Measurements from ENCODE around the gene CPSF2. TPM values are rescaled to one million over a fixed set of nuclear protein-coding genes. Genes with fewer than 3 reads are reported as not detected.

The CPSF2 gene
- polyA plus RNA-seq, 1 experiment: 55.3 TPM

DNA sequence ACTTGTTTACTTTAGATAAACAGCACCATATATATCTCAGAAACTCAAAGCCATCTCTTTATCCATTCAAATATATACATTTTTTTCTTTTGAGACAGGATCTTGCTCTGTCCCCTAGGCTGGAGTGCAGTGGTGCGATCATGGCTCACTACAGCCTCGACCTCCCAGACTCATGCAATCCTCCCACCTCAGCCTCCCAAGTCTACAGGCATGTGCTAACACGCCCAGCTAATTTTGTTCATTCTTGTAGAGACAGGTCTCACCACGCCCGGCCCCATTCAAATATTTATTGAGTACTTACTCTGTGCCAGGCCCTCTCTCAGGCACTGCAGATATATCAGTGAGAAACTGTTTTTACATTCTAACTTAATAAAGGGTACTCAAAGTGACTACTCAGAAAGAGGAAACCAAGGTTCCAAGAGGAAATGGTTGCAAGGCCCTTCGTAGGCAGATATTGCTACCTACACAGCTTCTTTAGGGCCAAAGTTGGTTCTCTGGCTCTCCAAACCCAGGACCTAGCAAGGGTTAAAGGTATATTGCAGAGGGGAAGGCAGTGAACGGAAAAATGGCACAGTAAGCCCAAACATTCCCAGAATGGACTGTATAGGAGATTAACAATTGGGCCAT is 18.3 kb upstream of the CPSF2 start:
- ChIA-PET CTCF (interaction anchor here (0.5 kb wide), 1 partner anchor 240 kb away, joined by 6 read pairs; no protein-coding TSS in a partner anchor), POLR2A (no interaction called here)
- no peaks in the 10 kb centered on the region for H3K9me3 ChIP-seq (ENCODE audit: control insufficient read depth, insufficient read depth, low read length)
- DNase-seq (ENCODE audit: low read depth, low spot score): no peak
- TF ChIP-seq, protein P1, sequence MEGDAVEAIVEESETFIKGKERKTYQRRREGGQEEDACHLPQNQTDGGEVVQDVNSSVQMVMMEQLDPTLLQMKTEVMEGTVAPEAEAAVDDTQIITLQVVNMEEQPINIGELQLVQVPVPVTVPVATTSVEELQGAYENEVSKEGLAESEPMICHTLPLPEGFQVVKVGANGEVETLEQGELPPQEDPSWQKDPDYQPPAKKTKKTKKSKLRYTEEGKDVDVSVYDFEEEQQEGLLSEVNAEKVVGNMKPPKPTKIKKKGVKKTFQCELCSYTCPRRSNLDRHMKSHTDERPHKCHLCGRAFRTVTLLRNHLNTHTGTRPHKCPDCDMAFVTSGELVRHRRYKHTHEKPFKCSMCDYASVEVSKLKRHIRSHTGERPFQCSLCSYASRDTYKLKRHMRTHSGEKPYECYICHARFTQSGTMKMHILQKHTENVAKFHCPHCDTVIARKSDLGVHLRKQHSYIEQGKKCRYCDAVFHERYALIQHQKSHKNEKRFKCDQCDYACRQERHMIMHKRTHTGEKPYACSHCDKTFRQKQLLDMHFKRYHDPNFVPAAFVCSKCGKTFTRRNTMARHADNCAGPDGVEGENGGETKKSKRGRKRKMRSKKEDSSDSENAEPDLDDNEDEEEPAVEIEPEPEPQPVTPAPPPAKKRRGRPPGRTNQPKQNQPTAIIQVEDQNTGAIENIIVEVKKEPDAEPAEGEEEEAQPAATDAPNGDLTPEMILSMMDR (IDR thresholded peaks at IDR 0.05; ENCODE audit: low read depth, low read length): no peak
- H3K27me3 ChIP-seq (ENCODE audit: control insufficient read depth, insufficient read depth, low read length): no peaks in the 10 kb centered on the region
- H3K27ac ChIP-seq (ENCODE audit: low read depth, low read length): no peak overlapping the region
- H3K4me3 ChIP-seq (ENCODE audit: low read depth, low read length): no peak overlapping the region

DNA sequence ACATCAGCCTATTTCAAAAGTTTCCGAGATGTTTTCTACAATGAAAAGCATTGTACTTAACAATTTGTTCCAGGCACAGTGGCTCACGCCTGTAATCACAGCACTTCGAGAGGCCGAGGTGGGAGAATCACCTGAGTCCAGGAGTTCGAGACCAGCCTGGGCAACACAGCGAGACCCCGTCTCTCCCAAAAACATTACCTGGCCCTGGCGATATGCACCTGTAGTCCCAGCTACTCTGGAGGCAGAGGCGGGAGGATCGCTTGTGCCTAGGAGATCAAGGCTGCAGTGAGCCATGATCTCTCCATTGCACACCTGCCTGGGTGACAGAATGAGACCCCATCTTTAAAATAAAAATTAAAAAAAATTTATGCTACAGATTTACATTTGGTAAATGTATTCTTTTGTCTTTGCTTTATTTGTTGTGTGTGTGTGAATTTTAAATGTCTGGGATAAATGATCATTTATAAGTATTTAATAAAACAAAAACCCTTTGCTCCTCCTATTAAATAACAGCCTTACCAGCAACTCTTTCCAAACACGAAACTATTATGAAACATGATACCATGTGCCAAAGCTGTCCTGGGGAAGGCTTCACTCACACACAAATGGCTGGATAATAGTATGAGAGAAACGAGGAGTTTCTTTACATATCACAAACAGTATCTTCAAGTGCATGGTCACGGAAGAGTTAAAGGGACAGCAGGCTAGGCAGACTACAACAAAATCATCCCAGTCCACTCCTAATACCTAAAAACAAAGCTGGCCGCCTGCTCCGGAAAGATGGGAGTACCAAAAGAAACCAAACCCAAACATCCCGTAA is 16.5 kb upstream of the CPSF2 start:
- ChIA-PET POLR2A (interaction anchor here (0.5 to 2.2 kb wide), 6 partner anchors 11 to 65 kb away, joined by 3 to 21 read pairs (median 6); partner anchors contain the start of genes CPSF2, NDUFB1 and TRIP11), CTCF (interaction anchor here (1.1 to 4.4 kb wide), 10 partner anchors 10 to 455 kb away, joined by 3 to 140 read pairs (median 4); partner anchors contain the start of genes CPSF2 and NDUFB1)
- Histone ChIP-seq H3K4me3 (ENCODE audit: low read depth, low read length) (peak overlapping the region; percentile 90), H3K27me3 (ENCODE audit: control insufficient read depth, insufficient read depth, low read length) (no peaks in the 10 kb centered on the region), H3K27ac (ENCODE audit: low read depth, low read length) (peak overlapping the region; percentile 96), H3K9me3 (ENCODE audit: control insufficient read depth, insufficient read depth, low read length) (no peaks in the 10 kb centered on the region)
- TF ChIP-seq, protein P1 (IDR thresholded peaks at IDR 0.05; ENCODE audit: low read depth, low read length): no peak
- no peak for DNase-seq (ENCODE audit: low read depth, low spot score)

DNA sequence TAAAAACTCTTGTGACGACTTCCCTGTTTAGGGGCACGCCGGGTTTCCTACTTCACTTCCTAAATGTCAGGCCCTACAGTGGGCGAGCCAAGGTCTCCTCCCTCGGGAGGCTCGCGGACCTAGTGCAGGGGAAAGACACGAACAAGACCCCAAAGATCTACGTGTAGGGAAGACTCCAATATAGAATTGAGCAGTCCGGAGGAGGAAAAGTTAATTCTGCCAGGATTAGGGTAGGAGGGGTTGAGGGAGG is 16.0 kb upstream of the CPSF2 start:
- Histone ChIP-seq H3K27me3 (ENCODE audit: control insufficient read depth, insufficient read depth, low read length) (no peaks in the 10 kb centered on the region), H3K9me3 (ENCODE audit: control insufficient read depth, insufficient read depth, low read length) (no peaks in the 10 kb centered on the region), H3K4me3 (ENCODE audit: low read depth, low read length) (peak overlapping the region; percentile 90), H3K27ac (ENCODE audit: low read depth, low read length) (peak overlapping the region; percentile 96)
- DNase-seq (ENCODE audit: low read depth, low spot score): no peak
- POLR2A ChIA-PET: interaction anchor here (0.5 to 2.2 kb wide), 6 partner anchors 11 to 66 kb away, joined by 3 to 21 read pairs (median 6); partner anchors contain the start of genes CPSF2, NDUFB1 and TRIP11
- CTCF ChIA-PET: interaction anchor here (0.7 to 4.4 kb wide), 29 partner anchors 8 to 581 kb away, joined by 3 to 140 read pairs (median 4); partner anchors contain the start of genes CPSF2 and NDUFB1
- TF ChIP-seq, protein P1 (IDR thresholded peaks at IDR 0.05; ENCODE audit: low read depth, low read length): no peak

DNA sequence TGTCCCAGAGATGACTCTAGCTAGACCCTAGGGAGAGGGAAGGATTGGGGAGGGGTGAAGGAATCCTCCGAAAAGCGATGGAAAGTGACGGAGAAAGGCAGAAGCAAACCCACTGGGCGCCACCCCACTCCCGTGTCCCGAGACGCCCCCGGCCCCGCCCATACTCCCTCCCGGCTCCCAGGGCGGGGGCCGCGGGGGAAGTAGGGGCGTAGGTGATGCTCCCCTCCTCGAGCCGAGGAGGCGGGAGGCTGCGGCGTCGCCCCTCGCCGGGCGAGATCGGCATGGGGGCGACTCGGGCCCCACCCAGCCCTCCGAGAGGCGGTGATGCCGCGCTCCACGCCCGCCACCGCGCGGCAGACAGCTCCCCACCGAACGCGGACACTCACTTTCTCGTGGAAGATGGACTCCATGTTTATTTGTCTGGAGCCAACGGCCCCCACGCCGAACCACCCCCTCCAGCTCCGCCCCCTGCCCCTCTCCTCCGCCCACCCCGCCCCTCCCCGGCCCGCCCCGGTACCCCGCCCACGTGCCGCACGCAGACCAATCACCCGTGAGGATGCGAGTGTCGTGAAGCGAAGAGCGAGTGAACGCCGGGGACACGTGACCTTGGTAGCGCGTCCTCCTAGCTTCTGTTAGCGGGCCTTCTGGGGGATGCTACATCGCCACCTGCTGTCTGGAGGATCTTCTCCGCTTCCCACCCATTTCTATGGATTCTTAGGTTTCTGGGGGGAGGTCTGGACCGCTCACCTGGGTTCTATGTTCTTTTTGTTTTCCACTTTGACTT is 15.4 kb upstream of the CPSF2 start, which contains the start of gene ATXN3:
Gene ATXN3 (minus strand): TSS at position 440 of the 784 bp plus-strand sequence. CDS start 30 bp downstream, at position 410.
- CTCF ChIA-PET: interaction anchor here (0.5 to 4.4 kb wide), 55 partner anchors 9 to 857 kb away, joined by 3 to 140 read pairs (median 4); partner anchors contain the start of genes CPSF2 and NDUFB1
- TF ChIP-seq, protein P1 (IDR thresholded peaks at IDR 0.05; ENCODE audit: low read depth, low read length): peak; percentile 81
- POLR2A ChIA-PET: interaction anchor here (0.5 to 2.2 kb wide), 9 partner anchors 10 to 599 kb away, joined by 3 to 21 read pairs (median 4); partner anchors contain the start of genes CPSF2, NDUFB1 and TRIP11

More for the DNA sequence above, 15.4 kb upstream of the CPSF2 start, which contains the start of gene ATXN3:
- Histone ChIP-seq H3K4me3 (ENCODE audit: low read depth, low read length) (peak within 1 kb of the TSS; percentile 90), H3K9me3 (ENCODE audit: control insufficient read depth, insufficient read depth, low read length) (no peaks in the 10 kb centered on the region), H3K27me3 (ENCODE audit: control insufficient read depth, insufficient read depth, low read length) (no peaks in the 10 kb centered on the region), H3K27ac (ENCODE audit: low read depth, low read length) (peak within 1 kb of the TSS; percentile 96)
- peak; percentile 96 for DNase-seq (ENCODE audit: low read depth, low spot score)

All from AG04450 (cell line).